AG20443 (cell line): Measurements from ENCODE around the gene SLC39A1.
A peak's percentile ranks its signal among the peaks of the same experiment; 100 is the strongest.
"Not testable (repeated sequence)": the region's sequence is repeated elsewhere in the genome, so short reads cannot be mapped to it uniquely, and the experiment has no call there.

Experiments used
- DNase-seq: peaks from one replicate; pipeline ENCODE4 v3.0.0; 2012; ENCODE audit warnings: low spot score, mixed read lengths

SLC39A1 gene

GRCh38 chr1:153963030-153963849, at the start of gene SLC39A1:
SLC39A1 (minus strand) TSS chr1:153963537; CDS start chr1:153962715, 822 bp downstream.
- peak; percentile 96 for DNase-seq

GRCh38 chr1:154012543-154012942, 49.2 kb upstream of the SLC39A1 start:
- not testable (repeated sequence) for DNase-seq

GRCh38 chr1:154012129-154012528, 48.8 kb upstream of the SLC39A1 start:
- DNase-seq: no peak

- peak; percentile 24 for DNase-seq
Measured at GRCh38 chr1:154006136-154006535, 42.8 kb upstream of the SLC39A1 start.

GRCh38 chr1:154000420-154000819, 37.1 kb upstream of the SLC39A1 start:
- DNase-seq: no peak

- DNase-seq: not testable (repeated sequence)
Measured at GRCh38 chr1:153996882-153997281, 33.5 kb upstream of the SLC39A1 start.

- no peak for DNase-seq
Measured at GRCh38 chr1:153995640-153996039, 32.3 kb upstream of the SLC39A1 start.

- DNase-seq: no peak
Measured at GRCh38 chr1:153995202-153995601, 31.9 kb upstream of the SLC39A1 start.

- no peak for DNase-seq
Measured at GRCh38 chr1:153991806-153992205, 28.5 kb upstream of the SLC39A1 start.

- DNase-seq: no peak
Measured at GRCh38 chr1:153991151-153991630, 27.9 kb upstream of the SLC39A1 start.

GRCh38 chr1:153990468-153991150, 27.3 kb upstream of the SLC39A1 start, which contains the start of gene RPS27:
RPS27 (plus strand) TSS chr1:153990762; CDS start chr1:153990797, 35 bp downstream.
- peak; percentile 95 for DNase-seq

- DNase-seq: no peak
Measured at GRCh38 chr1:153987621-153988020, 24.3 kb upstream of the SLC39A1 start.

GRCh38 chr1:153985941-153986761, 22.8 kb upstream of the SLC39A1 start, which contains the start of gene RAB13:
RAB13 (minus strand) TSS chr1:153986339; CDS start chr1:153986236, 103 bp downstream.
- DNase-seq: peak; percentile 95

GRCh38 chr1:153985341-153985912, 22.1 kb upstream of the SLC39A1 start:
- peak; percentile 46 for DNase-seq

GRCh38 chr1:153984123-153984894, 21.0 kb upstream of the SLC39A1 start:
- DNase-seq: no peak

GRCh38 chr1:153981735-153982134, 18.4 kb upstream of the SLC39A1 start:
- DNase-seq: not testable (repeated sequence)

GRCh38 chr1:153979091-153979490, 15.8 kb upstream of the SLC39A1 start:
- DNase-seq: not testable (repeated sequence)

GRCh38 chr1:153978274-153978909, 15.1 kb upstream of the SLC39A1 start:
- DNase-seq: no peak

- DNase-seq: peak; percentile 90
Measured at GRCh38 chr1:153977250-153978240, 14.2 kb upstream of the SLC39A1 start, which contains the start of gene JTB. JTB (minus strand) TSS chr1:153977674; CDS start chr1:153977252, 422 bp downstream.
